HPDE6-E6E7 (cell line): ENCODE measurements around the gene SORT1.

ENCODE experiments used
- DNase-seq: peaks from one replicate; pipeline ENCODE4 v3.0.0; 2011; ENCODE audit warnings: missing footprints; ENCODE audit errors: extremely low spot score

Gene SORT1

DNA sequence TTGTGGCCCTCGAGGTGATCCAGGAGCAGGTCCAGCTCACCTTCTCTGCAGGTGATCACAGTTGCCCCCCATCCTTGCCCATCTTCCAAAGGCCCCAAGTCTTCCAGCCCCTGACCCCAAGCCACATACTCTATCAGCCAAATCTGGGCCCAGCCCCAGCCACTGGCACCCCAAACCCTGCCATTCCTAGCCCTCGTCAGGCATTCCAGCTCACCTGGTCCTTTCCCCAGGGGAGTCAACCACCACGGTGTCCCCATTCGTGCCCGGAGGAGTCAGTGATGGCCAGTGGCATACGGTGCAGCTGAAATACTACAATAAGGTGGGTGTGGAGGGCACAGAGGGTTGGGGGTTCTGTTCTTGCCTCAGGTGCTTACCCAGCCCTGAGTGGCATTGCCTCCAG lies 136.1 kb downstream of the SORT1 start:
- no peak for DNase-seq

DNA sequence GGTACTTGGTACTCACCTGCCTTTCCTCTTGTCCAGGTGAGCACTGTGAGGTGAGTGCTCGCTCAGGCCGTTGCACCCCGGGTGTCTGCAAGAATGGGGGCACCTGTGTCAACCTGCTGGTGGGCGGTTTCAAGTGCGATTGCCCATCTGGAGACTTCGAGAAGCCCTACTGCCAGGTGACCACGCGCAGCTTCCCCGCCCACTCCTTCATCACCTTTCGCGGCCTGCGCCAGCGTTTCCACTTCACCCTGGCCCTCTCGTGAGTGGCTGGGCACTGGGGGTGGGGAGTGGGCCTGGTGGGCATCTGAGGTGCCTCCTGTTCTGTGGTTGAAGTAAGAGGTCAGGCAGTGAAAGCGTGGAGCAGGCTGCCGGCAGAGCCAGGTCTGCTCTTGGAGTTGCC lies 136.7 kb downstream of the SORT1 start:
- DNase-seq, result no peak

DNA sequence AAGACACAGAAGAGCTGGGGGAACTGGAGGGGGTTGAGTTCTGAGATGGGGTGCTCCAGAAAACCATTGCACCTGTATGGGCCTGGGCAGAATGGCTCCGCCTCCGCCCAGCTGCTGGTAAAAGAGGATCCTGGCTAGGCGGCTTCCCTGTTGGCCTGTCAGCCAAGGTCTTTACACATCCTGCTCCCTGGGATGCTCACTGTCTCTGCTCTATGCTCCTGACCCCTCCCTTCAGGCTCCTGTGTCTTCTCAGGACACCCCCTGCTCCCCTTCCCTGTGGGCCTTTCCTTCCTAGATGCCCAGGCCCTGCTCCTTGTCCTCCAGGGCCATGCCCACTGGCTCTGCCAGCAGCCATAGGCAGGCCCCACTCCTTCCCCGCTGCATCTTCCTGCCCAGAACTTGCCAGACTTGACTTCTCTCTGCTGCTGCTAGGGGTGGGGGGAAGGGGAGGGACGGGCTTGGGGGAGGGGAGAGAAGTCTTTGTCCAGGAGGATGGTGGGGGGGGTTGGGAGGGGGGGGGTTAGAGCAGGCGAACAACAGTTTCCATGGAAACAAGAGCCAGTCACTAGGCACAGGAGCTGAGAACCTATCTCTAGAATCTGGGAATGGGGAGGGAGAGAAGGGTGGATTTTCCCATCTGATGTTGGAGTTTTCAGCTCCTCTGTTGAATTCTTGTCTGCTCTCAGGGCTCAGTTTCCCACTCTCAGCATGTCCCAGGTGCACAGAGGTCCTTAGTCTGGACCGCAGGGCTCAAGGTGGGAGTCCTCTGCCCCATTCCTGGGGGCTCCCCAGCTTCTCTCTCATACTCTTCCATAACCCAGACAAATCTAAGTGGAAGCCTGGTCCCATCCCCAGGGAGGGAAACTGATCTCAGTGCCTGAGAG lies 137.8 kb downstream of the SORT1 start:
- no peak for DNase-seq
